ENCODE results near the gene POLE.

GRCh38 chr12:132582058-132582420, 105.1 kb downstream of the POLE start:
- TF ChIP-seq CTCF (IDR thresholded peaks at IDR 0.05), result no peak
- no peak for TF ChIP-seq E2F5 (CRISPR knock-in tag; IDR thresholded peaks at IDR 0.05)
- no peak for TF ChIP-seq ZBTB43 (CRISPR knock-in tag; IDR thresholded peaks at IDR 0.05)
- TF ChIP-seq MAX (CRISPR knock-in tag; IDR thresholded peaks at IDR 0.05), result no peak
- TF ChIP-seq ETV6 (CRISPR knock-in tag; IDR thresholded peaks at IDR 0.05), result no peak
- TF ChIP-seq NFE2L1 (CRISPR knock-in tag; IDR thresholded peaks at IDR 0.05), result no peak
- no peak for TF ChIP-seq OVOL2 (CRISPR knock-in tag; IDR thresholded peaks at IDR 0.05; ENCODE audit: borderline replicate concordance)
- TF ChIP-seq USF2 (CRISPR knock-in tag; IDR thresholded peaks at IDR 0.05), result no peak
- no peak for TF ChIP-seq NFATC4 (CRISPR knock-in tag; IDR thresholded peaks at IDR 0.05)
- TF ChIP-seq RELA (CRISPR knock-in tag; IDR thresholded peaks at IDR 0.05; ENCODE audit: borderline replicate concordance), result no peak

All from WTC11 (cell line).